ENCODE results near the gene GNG11. TPM values are rescaled to one million over a fixed set of nuclear protein-coding genes. Genes with fewer than 3 reads are reported as not detected.

Gene GNG11
- total RNA-seq, 1 donor = 7.6 TPM

DNA sequence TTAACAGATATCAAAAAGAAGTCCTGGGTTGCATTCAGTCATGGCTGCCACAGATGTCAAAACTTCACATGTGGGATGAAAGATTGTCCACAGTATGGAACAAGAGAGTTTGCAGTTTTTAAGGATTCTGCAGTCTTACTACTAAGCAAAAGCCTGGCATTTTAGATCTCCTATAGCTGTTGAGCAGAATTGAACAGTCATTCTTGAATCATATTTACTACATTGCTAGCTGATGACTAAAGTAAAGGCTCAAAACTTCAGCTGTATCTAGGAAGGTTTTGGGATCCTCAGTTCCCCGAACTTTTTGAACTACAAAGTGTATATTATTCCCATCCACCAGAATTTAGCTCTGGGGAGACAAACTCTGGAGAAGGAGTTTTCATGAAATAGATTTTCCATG is 51.6 kb downstream of the GNG11 start:
- H3K79me2 ChIP-seq (ENCODE audit: insufficient read depth, low read length) = no peaks in the 10 kb centered on the region
- no peak overlapping the region for H3K4me3 ChIP-seq (ENCODE audit: insufficient read depth, low read length)
- DNase-seq (ENCODE audit: insufficient read length, low spot score, missing footprints) = no peak
- no peaks in the 10 kb centered on the region for H4K20me1 ChIP-seq (ENCODE audit: insufficient read depth, low read length)
- TF ChIP-seq CTCF (IDR thresholded peaks at IDR 0.05; ENCODE audit: extremely low read depth, low read depth, low read length) = no peak
- H2AFZ ChIP-seq (ENCODE audit: low read length) = peak overlapping the region; percentile 83
- no peaks in the 10 kb centered on the region for H3K27me3 ChIP-seq (ENCODE audit: insufficient read depth, low read length)
- no peaks in the 10 kb centered on the region for H3K9me3 ChIP-seq (ENCODE audit: low read depth, low read length)
- H3K4me1 ChIP-seq (ENCODE audit: insufficient read depth, low read length) = peaks cover 15% of the 10 kb centered on the region
- H3K4me2 ChIP-seq (ENCODE audit: insufficient read depth, low read length) = peak overlapping the region; percentile 36
- no peaks in the 10 kb centered on the region for H3K36me3 ChIP-seq (ENCODE audit: insufficient read depth, low read length)
- peak overlapping the region; percentile 0 for H3K27ac ChIP-seq (ENCODE audit: low read depth, low read length)

- H3K4me1 ChIP-seq (ENCODE audit: insufficient read depth, low read length) = peaks cover 11% of the 10 kb centered on the region
- no peak for DNase-seq (ENCODE audit: insufficient read length, low spot score, missing footprints)
- peak overlapping the region; percentile 42 for H2AFZ ChIP-seq (ENCODE audit: low read length)
- no peak overlapping the region for H3K4me2 ChIP-seq (ENCODE audit: insufficient read depth, low read length)
- H3K27ac ChIP-seq (ENCODE audit: low read depth, low read length) = no peak overlapping the region
- no peaks in the 10 kb centered on the region for H3K9me3 ChIP-seq (ENCODE audit: low read depth, low read length)
- no peaks in the 10 kb centered on the region for H3K36me3 ChIP-seq (ENCODE audit: insufficient read depth, low read length)
- H3K4me3 ChIP-seq (ENCODE audit: insufficient read depth, low read length) = no peak overlapping the region
- no peaks in the 10 kb centered on the region for H4K20me1 ChIP-seq (ENCODE audit: insufficient read depth, low read length)
- no peaks in the 10 kb centered on the region for H3K79me2 ChIP-seq (ENCODE audit: insufficient read depth, low read length)
- no peaks in the 10 kb centered on the region for H3K27me3 ChIP-seq (ENCODE audit: insufficient read depth, low read length)
- TF ChIP-seq CTCF (IDR thresholded peaks at IDR 0.05; ENCODE audit: extremely low read depth, low read depth, low read length) = no peak
Observed at GRCh38 chr7:93977211-93977950, 55.8 kb downstream of the GNG11 start.

Small RNA genes lying within 50 kb of the gene (small RNA-seq; reads per million reads assigned to genes)
- gene AC002076.2 = not detected

Other genes with a start within 250 kb of the GNG11 start
- 8.7 and 10.6 TPM in 2 replicates for gene TFPI2, start 31.0 kb upstream of the GNG11 start, total RNA-seq
- gene GNGT1, start 15.2 kb upstream of the GNG11 start, total RNA-seq = not detected in 2 replicates
- gene BET1, start 82.6 kb downstream of the GNG11 start, total RNA-seq = 20.6 and 22.4 TPM in 2 replicates